Hypothalamus (tissue), 51 donors: Measurements from ENCODE around the gene GNG12.

Experiments used
- DNase-seq, 51 donors: peaks; one replicate each; lab custom pipeline; 2025; lab: John Stamatoyannopoulos, UW

Gene GNG12

DNA sequence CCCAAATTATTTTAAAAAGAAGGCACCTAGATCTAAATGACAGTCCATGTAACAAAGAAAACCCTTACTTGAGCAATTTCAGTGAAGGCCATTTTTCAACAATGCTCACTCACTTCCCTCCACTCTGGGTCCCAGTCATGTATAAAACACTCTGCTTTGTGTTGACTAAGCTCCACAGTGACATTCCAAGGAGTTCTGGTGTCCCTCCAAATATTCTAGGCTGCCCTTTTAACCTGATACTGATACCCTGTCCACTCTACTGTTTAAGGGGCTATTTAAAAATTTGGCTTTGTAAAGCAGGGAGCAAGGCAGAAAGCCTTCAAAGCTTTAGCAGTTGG, 73.6 kb downstream of the GNG12 start:
- no peak for DNase-seq

DNA sequence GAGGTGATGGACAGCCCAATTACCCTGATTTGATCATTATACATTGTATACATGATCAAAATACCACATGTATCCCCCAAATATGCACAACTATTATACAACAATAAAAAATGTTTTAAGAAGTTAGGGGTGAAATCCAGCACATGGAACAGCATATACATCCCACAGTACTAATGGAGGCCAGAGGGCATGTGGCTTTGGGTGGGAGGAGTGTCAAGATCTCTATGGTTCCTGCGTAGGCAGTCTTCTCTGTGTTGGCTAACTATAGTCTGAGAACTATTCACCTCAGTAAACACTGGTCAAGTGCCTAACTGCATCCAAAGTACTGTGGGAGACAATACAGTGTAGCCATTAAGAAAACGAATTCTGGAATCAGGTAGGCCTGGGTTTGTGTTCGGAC, 74.2 kb downstream of the GNG12 start:
- DNase-seq: no peak

DNA sequence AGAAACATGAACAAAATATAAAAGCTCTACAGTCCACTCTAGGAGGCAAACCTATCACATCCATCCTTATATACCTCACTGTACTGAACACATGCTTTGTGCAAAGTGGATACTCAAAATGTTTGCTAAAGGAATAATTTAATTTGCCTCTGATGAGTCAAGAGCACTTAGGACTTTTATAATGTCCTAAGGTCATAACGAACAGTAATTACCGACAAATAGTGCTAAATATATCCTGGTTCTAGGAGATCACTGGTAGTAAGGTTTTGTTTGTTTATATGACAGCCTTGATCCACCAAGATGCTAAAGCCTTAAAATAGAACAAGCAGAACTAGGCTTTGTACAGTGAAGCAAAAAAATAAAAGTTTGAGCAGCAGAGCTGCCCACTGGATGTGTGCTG, 77.6 kb downstream of the GNG12 start:
- no peak for DNase-seq

DNA sequence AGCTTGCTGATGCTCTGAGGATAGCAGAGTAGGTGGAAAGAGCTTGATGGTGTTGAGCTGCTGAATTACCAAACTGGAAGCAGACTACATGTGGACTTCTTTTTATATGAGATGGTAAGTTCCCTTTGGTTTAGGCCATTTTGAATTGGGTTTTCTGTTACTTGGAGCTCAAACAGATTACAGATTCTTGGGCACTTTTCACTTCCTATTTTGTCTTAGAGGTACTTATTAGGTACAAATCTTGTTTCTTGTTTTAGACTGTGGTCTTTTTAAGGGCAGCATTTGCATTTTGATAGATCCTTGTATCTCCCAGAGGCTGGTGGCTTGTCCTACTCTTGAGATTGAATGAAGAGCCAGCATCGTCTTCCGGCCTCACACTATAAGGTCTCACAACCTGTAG, 78.1 kb downstream of the GNG12 start:
- DNase-seq: no peak

DNA sequence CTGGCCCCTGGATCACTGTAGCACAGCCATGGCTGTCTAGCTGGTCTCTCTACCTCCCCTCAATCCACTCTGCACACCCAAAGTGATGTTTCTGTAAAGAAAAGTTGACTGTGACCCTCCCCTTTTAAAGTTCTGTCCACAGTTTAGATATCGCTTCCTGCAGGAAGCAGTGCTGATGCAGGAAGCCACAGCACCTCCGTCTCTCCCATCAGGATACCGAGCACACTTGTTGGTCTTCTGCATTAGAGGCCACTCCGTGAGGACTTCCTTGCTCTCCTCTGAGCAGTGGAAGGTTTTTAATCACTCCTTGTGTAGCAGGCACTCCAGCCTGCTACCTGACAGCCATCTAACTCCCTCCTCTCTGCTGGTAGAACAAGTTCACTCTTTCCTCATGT, 78.7 kb downstream of the GNG12 start:
- no peak for DNase-seq

DNA sequence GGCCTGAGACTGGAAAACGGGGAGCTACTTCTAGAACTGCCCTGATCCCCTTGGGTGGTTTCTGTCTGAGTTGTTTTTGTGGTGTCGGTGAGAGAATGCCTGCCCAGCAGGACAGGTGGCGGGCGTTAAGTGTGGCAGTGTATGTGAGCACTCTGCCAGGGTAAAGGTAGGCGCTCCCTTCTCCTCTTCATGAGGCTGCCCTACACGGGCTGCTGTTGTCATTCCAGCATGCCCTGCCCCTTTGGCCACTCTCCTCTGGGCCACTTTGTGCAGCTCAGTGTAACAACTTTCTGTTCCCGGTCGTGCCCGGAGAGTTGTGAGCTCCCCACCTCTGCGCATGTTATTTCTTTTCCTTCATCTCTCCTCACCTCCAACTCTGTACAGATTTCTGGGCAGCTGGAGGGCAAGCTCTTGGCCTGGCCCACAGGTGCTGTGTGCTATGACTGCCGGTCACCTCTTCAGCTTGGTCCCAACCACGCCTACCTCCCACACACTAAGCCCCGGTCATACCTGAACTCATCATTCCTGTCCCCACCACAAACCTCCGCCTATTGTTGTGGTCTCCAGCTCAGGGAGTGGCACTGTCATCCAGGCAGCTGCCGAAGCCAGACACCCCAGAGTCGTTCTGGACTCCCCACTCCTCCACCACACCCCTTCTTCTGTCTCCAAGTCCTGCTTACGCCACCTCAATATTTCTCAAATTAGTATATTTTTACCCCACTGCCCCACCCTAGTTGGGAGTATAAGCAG, 79.3 kb downstream of the GNG12 start:
- DNase-seq: no peak

DNA sequence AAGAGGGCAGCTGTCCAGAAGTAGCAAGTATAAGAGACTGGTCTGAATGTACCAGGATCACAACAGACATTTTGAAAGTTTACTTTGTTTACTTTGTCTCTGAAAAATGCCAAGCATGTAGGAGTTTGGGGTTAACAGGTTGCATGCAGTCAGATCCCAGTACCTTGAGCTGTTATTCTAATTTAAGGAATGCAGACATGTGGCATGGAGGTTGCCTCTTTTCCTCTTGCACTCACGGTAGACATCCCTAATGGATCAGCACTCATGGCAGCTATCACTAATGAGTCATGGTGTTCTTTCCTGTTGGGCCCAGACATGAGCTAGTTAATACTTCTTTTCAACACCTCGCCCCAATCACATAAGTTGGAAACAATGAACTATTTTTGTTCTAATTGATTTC, 81.0 kb downstream of the GNG12 start:
- no peak for DNase-seq

DNA sequence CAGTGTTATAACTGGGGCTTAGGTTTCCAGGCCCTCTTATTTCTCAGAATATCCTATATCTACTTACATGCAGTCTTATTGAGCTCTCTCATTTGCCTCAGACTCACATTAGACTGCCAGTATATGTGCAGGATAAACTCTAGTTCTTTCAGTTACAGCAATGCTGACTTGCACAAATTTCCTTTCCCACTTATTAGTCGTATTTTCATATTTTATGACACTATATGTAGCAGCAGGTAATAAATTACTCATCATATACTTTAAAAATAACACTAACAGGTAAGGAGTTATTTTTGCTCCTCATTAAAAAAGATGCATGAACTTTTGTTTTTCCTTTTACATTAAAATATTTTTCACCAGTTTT, 82.6 kb downstream of the GNG12 start:
- no peak for DNase-seq

DNA sequence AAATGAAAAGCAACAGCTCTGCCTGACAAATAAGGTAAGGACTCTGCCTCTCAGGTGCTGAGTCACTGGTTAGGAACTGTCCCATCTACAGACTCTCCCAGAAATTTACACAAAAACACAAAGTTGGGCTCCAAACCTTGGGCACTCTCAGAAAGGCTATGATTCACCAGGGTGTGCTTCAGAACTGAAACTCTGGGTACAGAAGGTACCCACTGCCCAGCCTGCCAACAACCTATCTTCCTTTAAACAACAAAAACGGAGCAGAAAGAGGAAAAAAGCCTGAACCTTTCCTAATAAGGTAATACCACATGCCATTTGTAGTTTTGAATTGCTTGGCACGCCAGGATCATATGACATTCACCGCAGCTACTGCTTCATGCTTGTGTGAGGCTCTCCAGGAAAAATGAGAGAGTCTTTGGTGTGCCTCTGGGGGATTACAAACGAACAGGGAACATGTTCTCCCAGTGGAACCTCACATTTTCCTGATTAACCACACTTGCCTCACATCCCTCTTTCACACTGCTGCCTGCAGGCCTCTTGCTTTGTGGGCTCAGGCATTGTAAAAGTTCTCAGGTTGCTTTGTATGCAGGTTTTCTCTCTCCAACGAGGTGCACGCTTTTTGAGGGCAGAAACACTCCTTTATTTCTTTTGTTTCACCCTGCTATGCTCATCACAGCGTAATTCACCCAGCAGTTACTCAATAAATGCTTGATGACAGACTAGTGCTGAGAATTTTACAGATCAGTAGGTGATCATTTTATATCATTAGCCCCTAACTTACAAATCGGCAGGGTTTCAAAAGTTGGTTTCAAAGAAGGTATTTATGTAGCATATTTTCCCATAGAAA, 83.2 kb downstream of the GNG12 start:
- peak in 9 of 51 donors; percentile 4 to 31 (median 13) for DNase-seq

DNA sequence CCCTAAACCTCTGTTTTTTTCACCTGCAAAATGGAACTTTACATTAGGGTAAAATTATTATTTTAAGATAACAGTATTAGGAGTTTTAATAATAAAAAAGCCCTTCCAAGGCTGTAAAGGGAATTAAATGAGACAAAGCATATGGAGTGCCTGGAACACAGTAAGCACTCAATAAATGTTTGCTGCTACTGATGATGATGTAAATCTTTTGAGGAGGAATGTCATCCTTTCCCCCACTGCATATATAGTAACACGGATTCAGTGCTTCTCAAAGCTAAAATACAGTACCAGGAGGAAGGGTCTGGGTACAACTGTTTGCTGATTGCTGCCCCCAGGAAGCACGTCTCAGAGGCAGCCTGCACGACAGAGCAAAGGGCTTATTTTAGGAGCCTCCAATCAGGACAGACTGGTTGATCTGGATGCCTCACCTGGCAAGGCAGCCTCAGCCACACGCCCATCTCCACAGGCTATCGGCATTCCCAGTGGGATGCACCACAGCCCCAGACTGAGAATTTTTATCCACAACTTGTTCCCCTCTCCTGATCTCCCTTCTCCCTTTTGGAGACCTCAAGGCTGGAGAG, 83.9 kb downstream of the GNG12 start:
- DNase-seq: no peak

DNA sequence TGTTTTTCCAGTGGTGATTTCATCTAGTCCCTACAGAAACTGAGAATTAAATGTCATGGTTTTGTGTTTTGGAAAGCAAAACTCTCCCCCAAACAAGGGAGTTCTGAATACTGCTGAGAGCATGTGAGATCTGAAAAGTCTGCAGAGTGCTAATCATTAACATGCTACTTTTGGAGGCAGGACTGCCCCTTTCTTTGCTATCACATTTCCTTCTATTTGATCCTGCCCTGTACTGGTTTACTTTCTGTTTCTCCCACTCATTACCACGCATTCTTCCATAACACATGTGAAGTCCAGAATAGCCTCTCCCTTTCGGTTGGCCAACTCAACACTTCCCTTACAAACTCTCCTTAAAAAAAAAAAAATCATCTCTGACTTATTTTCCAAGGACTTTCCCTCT, 84.6 kb downstream of the GNG12 start:
- DNase-seq: no peak

DNA sequence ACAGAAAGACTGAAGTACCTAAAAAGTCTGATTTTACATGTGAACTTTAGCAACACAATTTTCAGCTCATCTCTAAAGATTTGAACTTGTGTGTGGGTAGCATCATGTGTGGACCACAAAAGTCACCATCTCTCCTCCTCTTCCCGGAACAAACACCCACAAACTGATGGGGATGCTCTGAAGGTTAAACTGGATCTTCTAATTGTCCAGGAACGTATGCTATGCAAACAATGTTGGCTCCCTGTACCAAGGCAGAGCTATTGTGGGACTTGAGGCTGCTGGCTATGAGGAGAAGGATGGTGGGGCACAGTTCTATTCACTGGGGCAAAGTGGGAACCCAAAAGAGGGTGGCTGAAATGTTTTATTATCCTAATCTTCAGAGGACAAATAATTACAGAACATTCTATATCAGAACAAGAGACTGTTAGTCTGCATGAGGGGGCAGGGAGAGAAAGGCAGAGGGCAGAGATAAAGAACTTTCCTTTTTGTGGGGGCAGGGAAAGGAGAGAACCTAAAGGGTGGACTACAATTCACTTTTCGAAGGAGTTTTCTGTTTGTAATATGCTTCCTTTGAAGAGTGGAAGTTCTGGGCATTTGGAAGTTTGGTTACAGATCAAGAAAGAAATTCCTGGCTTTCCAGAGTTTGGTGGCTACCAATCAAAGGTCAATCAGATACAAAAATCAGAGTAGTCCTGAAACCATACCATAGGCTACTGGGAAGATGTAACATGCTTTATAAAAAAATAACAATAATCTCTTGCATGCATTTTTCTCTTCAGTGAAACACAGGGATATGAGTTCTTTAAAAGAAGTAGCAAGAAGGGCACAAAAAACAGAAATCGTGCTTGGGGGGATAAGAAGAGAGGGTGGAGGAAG, 85.4 kb downstream of the GNG12 start:
- DNase-seq: no peak

DNA sequence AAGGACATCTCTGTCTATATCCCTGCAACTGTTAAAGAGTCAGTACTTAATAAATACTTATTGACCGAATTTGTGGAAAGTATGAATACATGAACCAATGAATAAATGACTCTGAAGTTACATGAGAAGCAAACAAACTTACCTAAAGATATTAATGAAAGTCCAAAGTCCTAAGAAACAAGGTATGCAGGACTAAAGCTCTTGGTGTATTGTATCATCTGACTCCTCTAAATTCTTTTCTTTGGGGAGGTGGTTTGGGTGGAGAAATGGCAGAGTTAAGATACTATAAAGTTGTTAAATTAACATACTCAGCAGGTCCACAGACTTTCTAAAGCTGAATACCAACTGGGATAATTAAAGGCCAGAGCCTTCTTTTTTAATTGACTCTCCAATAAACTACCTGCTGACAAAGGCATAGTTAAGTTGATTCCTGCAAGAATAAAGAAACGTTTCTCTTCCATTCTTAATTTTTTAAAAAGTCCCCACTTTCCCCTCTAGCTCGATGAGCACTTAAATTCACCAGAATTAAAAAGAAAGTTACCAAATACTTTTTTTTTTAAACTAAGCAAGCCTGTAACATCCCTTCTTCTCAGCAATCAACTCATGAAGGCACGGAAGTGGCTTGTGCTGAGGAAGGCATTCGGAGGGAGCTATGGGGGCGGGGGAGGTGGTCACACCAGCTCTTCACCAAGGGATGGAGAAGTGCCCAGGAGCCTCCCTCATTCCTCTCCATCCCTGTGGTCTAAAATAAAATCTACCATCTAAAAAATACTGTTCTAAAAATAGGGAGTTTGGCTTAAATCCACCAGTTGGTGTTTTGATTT, 87.2 kb downstream of the GNG12 start:
- no peak for DNase-seq

DNA sequence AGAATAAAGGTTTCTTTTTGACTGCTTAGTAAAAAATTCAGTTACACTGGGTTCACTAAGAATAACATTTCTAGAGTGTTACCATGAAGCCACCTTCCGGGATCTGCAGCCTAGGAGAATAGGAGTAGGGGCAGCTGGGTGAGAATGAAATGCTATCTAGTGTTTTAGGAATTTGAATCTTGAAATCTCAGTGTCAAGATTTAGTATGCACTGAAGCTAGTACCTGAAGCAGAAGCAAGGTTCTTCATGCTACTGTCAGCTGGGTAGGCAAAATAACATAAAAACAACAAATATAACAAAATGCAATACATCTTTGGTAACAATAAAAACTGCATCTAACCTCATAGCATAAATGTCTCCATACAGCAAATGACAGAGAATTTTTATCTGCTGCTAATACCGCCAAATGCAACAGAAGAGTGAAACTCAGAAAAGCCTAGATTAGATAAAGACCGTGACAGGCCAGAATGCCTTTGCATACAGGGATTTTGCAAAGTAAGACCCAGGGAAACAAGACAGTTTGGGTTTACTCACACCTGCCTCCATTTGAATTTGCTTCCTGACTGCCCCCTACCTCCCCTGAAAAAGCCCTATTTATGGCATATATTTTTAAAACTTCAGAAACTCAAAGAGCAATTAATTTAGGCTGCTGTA, 90.1 kb downstream of the GNG12 start:
- no peak for DNase-seq

DNA sequence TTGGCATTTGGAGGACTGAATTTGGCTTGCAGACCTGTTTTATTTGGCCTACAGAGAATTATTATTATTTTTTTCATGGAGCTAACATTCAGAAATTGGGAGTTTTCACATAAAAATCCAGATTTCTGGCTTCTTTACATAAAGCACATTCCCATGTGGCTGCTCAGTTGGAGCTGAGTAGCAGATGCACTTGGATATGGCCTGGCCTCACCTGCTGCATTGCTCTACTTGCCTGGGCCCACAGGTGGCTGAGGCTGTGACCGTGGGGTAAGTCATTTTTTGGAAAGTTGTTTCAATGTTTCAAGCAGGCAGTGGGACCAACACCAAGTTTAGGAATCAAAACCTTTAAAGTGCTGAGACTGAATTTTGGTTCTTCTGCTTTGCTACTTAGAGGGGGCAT, 91.5 kb downstream of the GNG12 start:
- DNase-seq: no peak

DNA sequence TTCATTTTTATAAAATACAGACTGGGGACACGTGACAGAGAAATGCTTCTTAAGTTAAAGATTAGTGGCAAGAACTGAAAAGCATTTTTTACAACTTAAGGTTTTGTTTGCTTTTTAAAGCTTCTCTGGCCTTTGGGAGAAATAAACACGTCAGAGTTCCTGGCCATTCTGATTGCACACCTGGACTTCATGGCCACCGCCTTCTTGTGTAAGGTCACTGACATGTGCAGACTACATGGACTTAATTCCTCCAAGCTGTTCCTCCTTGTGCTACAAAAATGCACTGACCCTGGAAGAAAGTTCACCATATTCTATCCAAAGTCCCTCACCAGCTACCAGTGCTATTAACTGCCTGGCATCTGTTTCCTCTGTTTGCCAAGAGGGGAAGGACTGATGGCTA, 92.1 kb downstream of the GNG12 start:
- DNase-seq: no peak

DNA sequence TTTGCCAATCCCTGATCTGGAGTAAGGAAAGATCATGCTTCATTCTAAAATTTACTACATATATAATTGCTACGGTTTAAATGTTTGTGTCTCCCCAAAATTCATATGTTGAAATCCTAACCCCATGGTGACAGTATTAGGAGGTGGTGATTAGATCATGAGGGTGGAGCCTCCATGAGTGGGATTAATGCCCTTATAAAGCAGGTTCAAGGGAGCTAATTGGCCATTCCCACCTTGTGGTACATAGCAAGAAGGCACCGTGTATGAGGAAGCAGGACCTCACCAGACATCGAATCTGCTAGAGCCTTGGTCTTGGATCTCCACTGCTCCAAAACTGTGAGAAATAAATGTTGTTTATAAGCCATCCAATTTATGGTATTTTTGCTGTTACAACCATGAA, 92.7 kb downstream of the GNG12 start:
- DNase-seq: no peak

DNA sequence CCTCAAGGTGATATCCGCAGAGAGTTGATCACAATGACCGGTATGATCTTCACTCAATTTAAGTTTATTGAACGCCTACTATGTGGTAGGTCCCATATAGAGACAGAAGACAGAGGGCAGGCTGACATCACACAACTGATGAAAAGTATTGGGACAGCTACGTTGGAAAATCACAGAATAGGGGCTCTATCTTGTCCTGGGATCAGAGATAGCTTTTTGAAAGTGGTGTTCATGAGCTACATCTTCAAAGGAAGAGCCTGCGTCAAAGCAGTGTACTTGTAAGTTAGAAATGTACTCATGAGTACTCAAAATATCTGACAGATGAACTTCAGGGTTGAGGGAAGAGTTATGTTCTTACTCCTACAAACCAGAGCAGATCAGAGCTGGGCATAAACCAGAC, 93.9 kb downstream of the GNG12 start:
- no peak for DNase-seq

DNA sequence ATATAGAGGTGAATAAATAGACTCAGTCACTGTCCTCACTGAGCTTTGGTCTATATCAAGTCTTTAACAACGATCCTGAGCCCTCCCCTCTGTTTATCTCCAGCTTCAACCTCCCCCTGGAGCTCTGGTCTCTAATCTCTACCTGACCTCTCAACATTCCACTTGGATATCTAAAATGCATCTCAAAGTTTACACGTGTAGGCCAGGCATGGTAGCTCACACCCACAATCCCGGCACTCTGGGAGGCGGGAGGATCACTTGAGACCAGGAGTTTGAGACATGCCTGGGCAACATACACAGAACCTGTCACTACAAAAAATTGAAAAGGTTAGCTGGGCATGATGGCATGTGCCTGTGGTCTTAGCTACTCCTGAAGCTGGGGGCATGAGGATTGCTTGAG, 94.9 kb downstream of the GNG12 start:
- DNase-seq: no peak

DNA sequence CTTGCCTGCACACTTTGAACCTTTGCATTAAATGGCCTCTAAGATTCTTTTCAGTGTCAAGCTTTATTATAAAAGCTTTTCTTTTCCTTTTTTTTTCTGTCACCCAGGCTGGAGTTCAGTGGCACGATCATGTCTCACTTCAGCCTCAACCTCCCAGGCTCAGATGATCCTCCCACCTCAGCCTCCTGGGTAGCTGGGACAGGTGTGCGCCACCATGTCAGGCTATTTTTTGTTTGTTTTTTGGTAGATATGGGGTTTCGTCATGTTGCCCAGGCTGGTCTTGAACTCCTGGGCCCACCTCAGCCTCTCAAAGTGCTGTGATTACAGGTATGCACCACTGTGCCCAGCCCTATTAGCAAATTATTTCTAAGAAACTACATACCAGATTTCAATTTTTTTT, 95.4 kb downstream of the GNG12 start:
- no peak for DNase-seq
